OCI-LY1 (cell line): ENCODE data around the gene MTHFSD.

Experiments used
- H2AFZ ChIP-seq: fragments of 200-600 bp; sonication (generic), shearing (Covaris generic); 2 replicates; pipeline ENCODE4 v1.6.0; 2014; ENCODE audit warnings: antibody characterized with exemption, mild to moderate bottlenecking, low read length
- H3F3A ChIP-seq: fragments of 200-600 bp; sonication (generic), shearing (Covaris generic); 2 replicates; pipeline ENCODE4 v1.6.0; 2014; ENCODE audit warnings: mild to moderate bottlenecking, antibody characterized with exemption, low read length, moderate library complexity; ENCODE audit not compliant: insufficient read depth
- H3K27ac ChIP-seq: fragments of 200-600 bp; sonication (generic); 2 replicates; pipeline ENCODE4 v1.5.1; 2014; ENCODE audit warnings: low read length, mixed run types, mild to moderate bottlenecking, low read depth; ENCODE audit not compliant: poor library complexity, severe bottlenecking
- H3K27me3 ChIP-seq: fragments of 200-600 bp; sonication (generic); 2 replicates; pipeline ENCODE4 v1.6.0; 2014; ENCODE audit warnings: antibody characterized with exemption, mild to moderate bottlenecking, low read length, moderate library complexity; ENCODE audit not compliant: insufficient read depth
- H3K36me3 ChIP-seq: fragments of 200-600 bp; sonication (generic); 2 replicates; pipeline ENCODE4 v1.6.1; 2014; ENCODE audit warnings: mild to moderate bottlenecking, antibody characterized with exemption, low read length, moderate library complexity, mixed read lengths; ENCODE audit not compliant: insufficient read depth
- H3K4me1 ChIP-seq: fragments of 200-600 bp; sonication (generic); 2 replicates; pipeline ENCODE4 v1.5.1; 2014; ENCODE audit warnings: mild to moderate bottlenecking, low read length, moderate library complexity; ENCODE audit not compliant: insufficient read depth, severe bottlenecking
- H3K4me2 ChIP-seq: fragments of 200-600 bp; sonication (generic), shearing (Covaris generic); 2 replicates; pipeline ENCODE4 v1.6.1; 2014; ENCODE audit warnings: low read length
- H3K4me3 ChIP-seq: fragments of 200-600 bp; sonication (generic); 2 replicates; pipeline ENCODE4 v1.5.1; 2014; ENCODE audit warnings: low read length, low read depth, mild to moderate bottlenecking, mixed read lengths; ENCODE audit not compliant: poor library complexity, severe bottlenecking
- H3K79me2 ChIP-seq: fragments of 200-600 bp; shearing (Covaris generic); 2 replicates; pipeline ENCODE4 v1.6.1; 2016; ENCODE audit warnings: mixed run types, low read length, mixed read lengths; ENCODE audit not compliant: insufficient read depth
- H3K9ac ChIP-seq: fragments of 200-600 bp; sonication (generic), shearing (Covaris generic); 2 replicates; pipeline ENCODE4 v1.6.1; 2014; ENCODE audit warnings: mild to moderate bottlenecking, low read length, mixed read lengths
- H3K9me2 ChIP-seq: fragments of 200-600 bp; sonication (generic), shearing (Covaris generic); 2 replicates; pipeline ENCODE4 v1.6.1; 2014; ENCODE audit warnings: low read depth, mild to moderate bottlenecking, low read length, mixed read lengths
- H3K9me3 ChIP-seq: fragments of 200-600 bp; shearing (Covaris generic); 2 replicates; pipeline ENCODE4 v1.6.1; 2014; ENCODE audit warnings: low read length, mixed read lengths
- H4K20me1 ChIP-seq: fragments of 200-600 bp; sonication (generic), shearing (Covaris generic); 2 replicates; pipeline ENCODE4 v1.6.0; 2016; ENCODE audit warnings: mild to moderate bottlenecking, low read length; ENCODE audit not compliant: insufficient read depth
- EZH2 ChIP-seq: fragments of 200-600 bp; sonication (generic), shearing (Covaris generic); IDR thresholded peaks from 2 replicates; pipeline ENCODE4 v1.8.0; 2017; ENCODE audit warnings: borderline replicate concordance, mixed run types, mild to moderate bottlenecking, antibody characterized with exemption, low read length, moderate library complexity, mixed read lengths
- TF ChIP-seq, protein P1 (sequence below): fragments of 200-600 bp; sonication (generic), shearing (Covaris generic); IDR thresholded peaks from 2 replicates; pipeline ENCODE4 v1.5.1; 2017; ENCODE audit warnings: mild to moderate bottlenecking, antibody characterized with exemption, low read length, moderate library complexity, mixed read lengths

MTHFSD gene

GRCh38 chr16:86510465-86511261 is 44.4 kb downstream of the MTHFSD start, which contains the start of gene FOXF1:
TSS of gene FOXF1 (plus strand) at chr16:86510527. CDS start at chr16:86510570, 43 bp downstream.
- H3K4me1 ChIP-seq = no peaks in the 10 kb centered on the region
- no peaks in the 10 kb centered on the region for H3K9me3 ChIP-seq
- no peaks in the 10 kb centered on the region for H3K79me2 ChIP-seq
- no peaks in the 10 kb centered on the region for H4K20me1 ChIP-seq
- H2AFZ ChIP-seq = no peak within 1 kb of the TSS
- H3K36me3 ChIP-seq = no peaks in the 10 kb centered on the region
- H3F3A ChIP-seq = no peaks in the 10 kb centered on the region
- peak within 1 kb of the TSS; percentile 10 for H3K4me3 ChIP-seq
- no peaks in the 10 kb centered on the region for H3K9me2 ChIP-seq
- H3K27ac ChIP-seq = no peak within 1 kb of the TSS
- H3K4me2 ChIP-seq = no peak within 1 kb of the TSS
- H3K27me3 ChIP-seq = no peaks in the 10 kb centered on the region
- H3K9ac ChIP-seq = no peak within 1 kb of the TSS
- TF ChIP-seq EZH2 = no peak
- TF ChIP-seq, protein P1, sequence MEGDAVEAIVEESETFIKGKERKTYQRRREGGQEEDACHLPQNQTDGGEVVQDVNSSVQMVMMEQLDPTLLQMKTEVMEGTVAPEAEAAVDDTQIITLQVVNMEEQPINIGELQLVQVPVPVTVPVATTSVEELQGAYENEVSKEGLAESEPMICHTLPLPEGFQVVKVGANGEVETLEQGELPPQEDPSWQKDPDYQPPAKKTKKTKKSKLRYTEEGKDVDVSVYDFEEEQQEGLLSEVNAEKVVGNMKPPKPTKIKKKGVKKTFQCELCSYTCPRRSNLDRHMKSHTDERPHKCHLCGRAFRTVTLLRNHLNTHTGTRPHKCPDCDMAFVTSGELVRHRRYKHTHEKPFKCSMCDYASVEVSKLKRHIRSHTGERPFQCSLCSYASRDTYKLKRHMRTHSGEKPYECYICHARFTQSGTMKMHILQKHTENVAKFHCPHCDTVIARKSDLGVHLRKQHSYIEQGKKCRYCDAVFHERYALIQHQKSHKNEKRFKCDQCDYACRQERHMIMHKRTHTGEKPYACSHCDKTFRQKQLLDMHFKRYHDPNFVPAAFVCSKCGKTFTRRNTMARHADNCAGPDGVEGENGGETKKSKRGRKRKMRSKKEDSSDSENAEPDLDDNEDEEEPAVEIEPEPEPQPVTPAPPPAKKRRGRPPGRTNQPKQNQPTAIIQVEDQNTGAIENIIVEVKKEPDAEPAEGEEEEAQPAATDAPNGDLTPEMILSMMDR = no peak

- H2AFZ ChIP-seq = no peak overlapping the region
- H3K4me3 ChIP-seq = peak overlapping the region; percentile 10
- H3K4me2 ChIP-seq = no peak overlapping the region
- no peaks in the 10 kb centered on the region for H3K79me2 ChIP-seq
- H3K9me3 ChIP-seq = no peaks in the 10 kb centered on the region
- H3K9ac ChIP-seq = no peak overlapping the region
- H3K4me1 ChIP-seq = no peaks in the 10 kb centered on the region
- H3K36me3 ChIP-seq = no peaks in the 10 kb centered on the region
- no peaks in the 10 kb centered on the region for H4K20me1 ChIP-seq
- H3K27me3 ChIP-seq = no peaks in the 10 kb centered on the region
- no peak overlapping the region for H3K27ac ChIP-seq
- H3F3A ChIP-seq = no peaks in the 10 kb centered on the region
- TF ChIP-seq, protein P1 = no peak
- no peak for TF ChIP-seq EZH2
- no peaks in the 10 kb centered on the region for H3K9me2 ChIP-seq
These were observed 45.1 kb downstream of the MTHFSD start for GRCh38 chr16:86509759-86510464.

GRCh38 chr16:86508947-86509758 is 45.9 kb downstream of the MTHFSD start:
- no peak overlapping the region for H3K27ac ChIP-seq
- no peaks in the 10 kb centered on the region for H4K20me1 ChIP-seq
- TF ChIP-seq, protein P1 = no peak
- TF ChIP-seq EZH2 = no peak
- no peaks in the 10 kb centered on the region for H3K9me2 ChIP-seq
- H3K79me2 ChIP-seq = no peaks in the 10 kb centered on the region
- no peak overlapping the region for H2AFZ ChIP-seq
- no peak overlapping the region for H3K4me2 ChIP-seq
- no peaks in the 10 kb centered on the region for H3F3A ChIP-seq
- no peaks in the 10 kb centered on the region for H3K36me3 ChIP-seq
- H3K9ac ChIP-seq = no peak overlapping the region
- no peaks in the 10 kb centered on the region for H3K4me1 ChIP-seq
- H3K27me3 ChIP-seq = no peaks in the 10 kb centered on the region
- H3K4me3 ChIP-seq = peak overlapping the region; percentile 10
- no peaks in the 10 kb centered on the region for H3K9me3 ChIP-seq
